Measurements from ENCODE around the gene ABLIM1.
A peak's percentile ranks its signal among the peaks of the same experiment; 100 is the strongest.

ABLIM1 gene

DNA sequence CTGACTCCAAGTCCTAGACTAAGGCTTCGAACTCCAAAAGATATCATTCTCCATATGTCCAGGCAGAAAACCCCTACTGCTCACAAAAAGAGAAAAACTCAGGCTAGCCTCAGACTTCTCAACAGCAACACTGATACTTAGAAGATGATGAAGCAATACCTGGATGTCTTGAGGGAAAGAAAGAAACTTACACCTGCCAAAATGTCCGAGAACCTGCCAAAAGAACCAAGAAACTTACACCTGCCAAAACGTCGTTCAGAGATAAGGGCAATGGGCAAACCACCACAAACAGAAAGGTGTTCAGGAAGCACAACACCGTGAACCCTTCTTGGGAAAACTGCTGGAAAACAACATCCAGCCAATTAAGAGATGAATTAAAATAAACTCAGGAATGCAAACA lies 15.3 kb downstream of the ABLIM1 start:
- ChIA-PET CTCF (no interaction called here), POLR2A (no interaction called here)
- TF ChIP-seq, protein P1, sequence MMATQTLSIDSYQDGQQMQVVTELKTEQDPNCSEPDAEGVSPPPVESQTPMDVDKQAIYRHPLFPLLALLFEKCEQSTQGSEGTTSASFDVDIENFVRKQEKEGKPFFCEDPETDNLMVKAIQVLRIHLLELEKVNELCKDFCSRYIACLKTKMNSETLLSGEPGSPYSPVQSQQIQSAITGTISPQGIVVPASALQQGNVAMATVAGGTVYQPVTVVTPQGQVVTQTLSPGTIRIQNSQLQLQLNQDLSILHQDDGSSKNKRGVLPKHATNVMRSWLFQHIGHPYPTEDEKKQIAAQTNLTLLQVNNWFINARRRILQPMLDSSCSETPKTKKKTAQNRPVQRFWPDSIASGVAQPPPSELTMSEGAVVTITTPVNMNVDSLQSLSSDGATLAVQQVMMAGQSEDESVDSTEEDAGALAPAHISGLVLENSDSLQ (IDR thresholded peaks at IDR 0.05): no peak
- DNase-seq (ENCODE audit: extremely low spot score): no peak

DNA sequence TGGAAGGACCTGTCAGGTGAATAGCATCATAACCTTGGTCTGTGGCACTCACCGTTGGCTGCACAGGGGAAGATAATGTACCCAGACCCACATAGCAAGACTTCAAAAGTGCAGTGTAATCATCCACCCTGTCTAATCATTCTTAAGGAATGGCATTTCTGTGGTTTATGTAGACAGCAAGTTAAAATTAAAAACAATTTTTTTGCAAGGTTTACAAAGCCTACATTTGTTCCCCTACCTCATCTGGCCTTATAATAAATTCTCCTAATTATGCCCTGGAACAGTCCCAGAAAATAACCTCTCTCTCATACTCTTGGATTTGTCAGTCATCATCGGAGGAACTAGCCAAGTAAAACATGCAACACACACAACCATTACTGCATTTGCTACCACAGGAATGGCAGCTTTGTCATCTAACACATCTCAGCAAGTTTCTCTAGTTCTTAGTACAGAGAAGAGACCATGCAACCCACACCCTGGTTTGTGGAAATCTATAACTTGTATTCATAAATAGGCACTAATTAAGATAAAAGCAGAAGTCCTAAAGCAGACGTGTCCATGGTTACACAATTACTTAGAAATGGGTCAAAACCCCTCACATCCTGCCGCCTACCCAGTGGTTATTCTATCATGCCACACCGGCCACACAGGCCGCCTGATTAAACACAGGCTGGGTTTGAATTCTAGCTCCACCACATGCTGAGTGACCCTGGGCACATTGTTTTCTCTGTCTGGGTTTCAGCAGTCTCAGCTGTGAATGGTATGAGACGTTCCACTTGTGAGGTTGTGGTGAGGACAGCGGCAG lies 19.1 kb downstream of the ABLIM1 start:
- no peak for TF ChIP-seq BHLHE40 (IDR thresholded peaks at IDR 0.05; ENCODE audit: borderline replicate concordance)
- no peak for TF ChIP-seq SP1 (IDR thresholded peaks at IDR 0.05)
- no peak for TF ChIP-seq LEF1 (IDR thresholded peaks at IDR 0.05; ENCODE audit: borderline replicate concordance)
- no peak for TF ChIP-seq ARNT (IDR thresholded peaks at IDR 0.05)
- TF ChIP-seq FOXK2 (IDR thresholded peaks at IDR 0.05): no peak
- no peak for TF ChIP-seq FOXA1 (IDR thresholded peaks at IDR 0.05)
- no peak for TF ChIP-seq NFRKB (IDR thresholded peaks at IDR 0.05)
- no peak for TF ChIP-seq HDGF (IDR thresholded peaks at IDR 0.05; ENCODE audit: borderline replicate concordance)
- TF ChIP-seq CTBP1 (IDR thresholded peaks at IDR 0.05; ENCODE audit: borderline replicate concordance): no peak
- ChIA-PET CTCF (no interaction called here), POLR2A (no interaction called here)
- no peak for DNase-seq (ENCODE audit: extremely low spot score)

DNA sequence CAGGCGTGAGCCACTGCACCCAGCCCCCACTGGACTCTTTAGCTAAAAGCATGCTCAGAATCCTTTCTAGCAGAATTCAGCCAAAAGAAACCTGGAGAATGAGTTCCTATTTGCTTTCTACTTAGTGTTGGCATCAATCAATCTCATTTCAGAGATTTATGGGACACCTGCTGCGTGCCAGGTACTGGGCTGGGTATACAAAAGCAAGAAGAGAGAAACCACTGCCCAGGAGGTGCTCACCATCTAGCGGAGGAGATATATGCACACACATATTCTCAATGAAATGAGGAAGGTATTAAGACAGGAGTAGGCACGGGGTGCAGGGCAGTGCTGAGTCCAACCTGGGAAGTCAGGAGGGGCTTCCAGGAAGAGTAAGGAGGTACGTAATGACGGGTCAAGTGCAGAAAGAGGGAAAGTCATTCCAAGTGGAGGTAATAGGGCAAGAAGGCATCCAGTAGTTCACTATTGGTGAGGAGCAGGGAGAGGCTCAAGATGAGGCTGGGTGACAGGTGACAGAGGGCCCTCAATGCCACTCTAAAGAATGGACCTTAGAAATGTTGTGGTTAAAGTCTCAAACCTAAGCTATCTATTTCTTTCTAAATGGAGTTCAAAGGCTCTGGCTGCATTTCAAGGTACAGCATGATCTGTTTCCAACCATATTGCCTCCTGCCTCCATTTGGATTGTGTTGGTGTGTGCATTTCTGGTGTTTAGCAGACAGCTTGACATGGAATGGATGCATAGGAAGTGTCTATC lies 22.1 kb downstream of the ABLIM1 start:
- no peak for DNase-seq (ENCODE audit: extremely low spot score)
- POLR2A ChIA-PET: no interaction called here
- CTCF ChIA-PET: no interaction called here
- no peak for TF ChIP-seq SUZ12 (IDR thresholded peaks at IDR 0.05)
- TF ChIP-seq FOXM1 (IDR thresholded peaks at IDR 0.05; ENCODE audit: borderline replicate concordance): no peak

DNA sequence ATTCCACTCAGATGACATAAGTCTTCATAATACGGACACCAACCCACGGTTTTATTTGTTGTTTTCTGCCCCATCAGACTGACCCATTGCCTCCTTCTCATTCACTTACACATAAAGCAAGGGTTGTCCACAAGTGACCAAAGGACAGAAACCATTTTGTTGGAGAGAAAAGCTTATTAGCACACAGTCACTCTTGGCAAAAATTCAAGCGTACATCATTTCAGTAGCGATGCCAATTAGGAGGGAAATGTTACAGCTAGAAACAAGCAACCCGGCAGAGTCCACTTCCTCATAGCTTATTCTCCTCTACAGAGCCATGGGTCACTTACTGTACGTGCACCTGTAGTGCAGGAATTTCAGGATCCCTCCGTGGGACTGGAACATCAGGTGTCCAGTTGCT lies 23.0 kb downstream of the ABLIM1 start:
- DNase-seq (ENCODE audit: extremely low spot score): no peak
- ChIA-PET CTCF (no interaction called here), POLR2A (interaction anchor here (0.7 to 2.3 kb wide), 2 partner anchors 109 to 1615 kb away, joined by 3 to 6 read pairs; no protein-coding TSS in a partner anchor)
- TF ChIP-seq ZNF384 (IDR thresholded peaks at IDR 0.05) (no peak), ELF4 (IDR thresholded peaks at IDR 0.05) (no peak), FOXK2 (IDR thresholded peaks at IDR 0.05) (no peak), HDGF (IDR thresholded peaks at IDR 0.05; ENCODE audit: borderline replicate concordance) (no peak), BHLHE40 (IDR thresholded peaks at IDR 0.05; ENCODE audit: borderline replicate concordance) (no peak), FOXM1 (IDR thresholded peaks at IDR 0.05; ENCODE audit: borderline replicate concordance) (no peak)

DNA sequence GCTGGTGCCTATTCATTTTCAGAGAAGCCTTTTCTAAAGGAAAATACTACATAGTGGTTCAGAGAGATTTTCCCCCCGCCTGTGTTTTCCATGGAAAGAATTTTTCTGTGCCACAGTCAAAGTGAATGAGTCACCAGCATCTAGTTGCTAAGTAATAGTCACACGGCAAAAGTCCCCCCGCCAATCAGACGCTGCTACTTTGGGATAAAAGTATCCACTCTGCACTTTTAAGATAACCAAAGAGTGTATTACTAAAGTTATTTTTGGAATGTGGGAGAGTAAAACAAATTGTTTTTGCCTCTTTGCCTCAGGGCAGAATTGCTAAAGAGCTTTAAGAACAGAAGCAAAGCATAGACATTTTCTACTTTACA lies 23.5 kb downstream of the ABLIM1 start:
- peak; percentile 62 for DNase-seq (ENCODE audit: extremely low spot score)
- TF ChIP-seq SP1 (IDR thresholded peaks at IDR 0.05) (no peak), HDGF (IDR thresholded peaks at IDR 0.05; ENCODE audit: borderline replicate concordance) (no peak), FOXK2 (IDR thresholded peaks at IDR 0.05) (no peak)
- TF ChIP-seq, protein P1 (IDR thresholded peaks at IDR 0.05): peak; percentile 83
- ChIA-PET POLR2A (interaction anchor here (0.7 to 2.3 kb wide), 3 partner anchors 18 to 1616 kb away, joined by 3 to 6 read pairs (median 3); no protein-coding TSS in a partner anchor), CTCF (no interaction called here)

DNA sequence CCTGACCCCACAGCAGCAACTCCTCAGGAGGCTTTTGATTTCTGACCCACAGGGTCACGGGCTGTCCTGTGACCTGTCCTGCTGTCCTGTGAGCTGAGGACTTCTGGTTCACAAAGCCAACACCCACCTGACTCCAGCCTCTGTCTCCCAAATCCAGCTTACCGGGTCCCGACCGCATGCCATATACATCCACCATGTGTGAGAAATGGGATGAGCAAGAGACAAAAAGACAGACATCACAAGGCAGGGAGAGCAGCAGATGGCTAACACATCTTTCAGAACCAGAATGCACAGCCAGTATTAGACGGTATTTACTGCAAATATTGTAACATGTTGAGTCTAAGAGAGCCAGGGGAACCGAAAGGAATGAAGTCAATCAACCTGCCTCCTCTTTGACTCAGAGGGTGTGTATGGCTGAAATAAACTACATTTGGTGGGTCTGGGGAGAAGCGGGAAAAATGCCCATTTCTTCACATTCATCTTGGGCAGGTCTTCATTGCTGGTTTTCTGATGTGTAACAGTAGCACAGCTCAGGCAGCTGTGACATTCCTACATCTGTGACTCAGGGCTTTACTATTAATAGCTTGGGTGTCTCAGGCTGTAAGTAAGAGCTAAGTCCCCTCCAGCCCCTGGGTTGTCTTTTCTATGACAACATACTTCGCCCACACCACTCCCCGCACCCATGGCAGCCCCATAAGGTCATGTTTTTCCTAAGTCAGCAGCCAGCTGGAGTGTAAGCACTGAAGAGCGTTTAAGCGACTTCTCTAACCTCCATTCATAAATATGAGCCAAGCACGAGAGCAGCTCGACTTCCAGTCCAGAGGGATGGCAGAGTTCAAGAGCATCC lies 25.0 kb downstream of the ABLIM1 start:
- peak; percentile 29 for DNase-seq (ENCODE audit: extremely low spot score)
- ChIA-PET CTCF (interaction anchor here (1.0 kb wide), 1 partner anchor 62 kb away, joined by 3 read pairs; no protein-coding TSS in a partner anchor), POLR2A (interaction anchor here (0.9 to 2.5 kb wide), 10 partner anchors 14 to 305 kb away, joined by 3 to 12 read pairs (median 3); partner anchors contain the start of gene TRUB1)
- TF ChIP-seq FOXA1 (IDR thresholded peaks at IDR 0.05): no peak
- no peak for TF ChIP-seq SUZ12 (IDR thresholded peaks at IDR 0.05)
- no peak for TF ChIP-seq FOXM1 (IDR thresholded peaks at IDR 0.05; ENCODE audit: borderline replicate concordance)
- TF ChIP-seq BHLHE40 (IDR thresholded peaks at IDR 0.05; ENCODE audit: borderline replicate concordance): no peak
- no peak for TF ChIP-seq ZNF384 (IDR thresholded peaks at IDR 0.05)
- TF ChIP-seq NFRKB (IDR thresholded peaks at IDR 0.05): no peak
- TF ChIP-seq FOXK2 (IDR thresholded peaks at IDR 0.05): no peak
- TF ChIP-seq SP1 (IDR thresholded peaks at IDR 0.05): no peak
- TF ChIP-seq CTBP1 (IDR thresholded peaks at IDR 0.05; ENCODE audit: borderline replicate concordance): no peak
- no peak for TF ChIP-seq HDGF (IDR thresholded peaks at IDR 0.05; ENCODE audit: borderline replicate concordance)
- no peak for TF ChIP-seq ELF4 (IDR thresholded peaks at IDR 0.05)
- TF ChIP-seq TARDBP (IDR thresholded peaks at IDR 0.05): no peak

Data from HEK293T (cell line).